ENCODE data around the gene CEP192.

DNA sequence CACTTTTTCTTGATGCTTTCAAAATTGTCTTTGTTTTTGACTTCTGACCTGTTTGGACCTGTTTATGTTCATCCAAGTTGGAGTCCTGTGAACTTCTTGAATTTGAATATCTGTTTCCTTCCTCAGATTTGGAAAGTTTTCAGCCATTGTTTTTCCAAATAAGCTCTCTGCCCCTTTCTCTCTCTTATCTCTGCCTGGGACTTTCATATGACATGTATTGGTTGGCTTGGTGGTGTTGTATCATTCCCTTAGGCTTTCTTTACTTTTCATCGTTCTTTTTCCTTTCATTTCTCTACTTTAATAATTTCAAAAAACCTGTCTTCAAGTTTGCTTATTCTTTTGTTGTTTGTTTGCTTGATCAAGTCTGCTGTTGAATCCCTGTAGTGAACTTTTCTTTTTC is 167.3 kb downstream of the CEP192 start:
- TF ChIP-seq, protein P1, sequence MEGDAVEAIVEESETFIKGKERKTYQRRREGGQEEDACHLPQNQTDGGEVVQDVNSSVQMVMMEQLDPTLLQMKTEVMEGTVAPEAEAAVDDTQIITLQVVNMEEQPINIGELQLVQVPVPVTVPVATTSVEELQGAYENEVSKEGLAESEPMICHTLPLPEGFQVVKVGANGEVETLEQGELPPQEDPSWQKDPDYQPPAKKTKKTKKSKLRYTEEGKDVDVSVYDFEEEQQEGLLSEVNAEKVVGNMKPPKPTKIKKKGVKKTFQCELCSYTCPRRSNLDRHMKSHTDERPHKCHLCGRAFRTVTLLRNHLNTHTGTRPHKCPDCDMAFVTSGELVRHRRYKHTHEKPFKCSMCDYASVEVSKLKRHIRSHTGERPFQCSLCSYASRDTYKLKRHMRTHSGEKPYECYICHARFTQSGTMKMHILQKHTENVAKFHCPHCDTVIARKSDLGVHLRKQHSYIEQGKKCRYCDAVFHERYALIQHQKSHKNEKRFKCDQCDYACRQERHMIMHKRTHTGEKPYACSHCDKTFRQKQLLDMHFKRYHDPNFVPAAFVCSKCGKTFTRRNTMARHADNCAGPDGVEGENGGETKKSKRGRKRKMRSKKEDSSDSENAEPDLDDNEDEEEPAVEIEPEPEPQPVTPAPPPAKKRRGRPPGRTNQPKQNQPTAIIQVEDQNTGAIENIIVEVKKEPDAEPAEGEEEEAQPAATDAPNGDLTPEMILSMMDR (IDR thresholded peaks at IDR 0.05; ENCODE audit: low read depth, low read length, poor library complexity, severe bottlenecking) = no peak
- no peak for TF ChIP-seq EZH2phosphoT487 (IDR thresholded peaks at IDR 0.05; ENCODE audit: borderline replicate concordance, low read length)
